GM18519 (cell line): ENCODE data around the gene TXNDC5.
"Not testable (repeated sequence)": the region's sequence is repeated elsewhere in the genome, so short reads cannot be mapped to it uniquely, and the experiment has no call there.

Experiments
- ATAC-seq: cut with Tn5 transposase; IDR thresholded peaks from one replicate; pipeline ENCODE4 v1.9.1; 2021; ENCODE audit warnings: mild to moderate bottlenecking, moderate library complexity; ENCODE audit not compliant: unreplicated experiment, low FRiP score

TXNDC5 gene

DNA sequence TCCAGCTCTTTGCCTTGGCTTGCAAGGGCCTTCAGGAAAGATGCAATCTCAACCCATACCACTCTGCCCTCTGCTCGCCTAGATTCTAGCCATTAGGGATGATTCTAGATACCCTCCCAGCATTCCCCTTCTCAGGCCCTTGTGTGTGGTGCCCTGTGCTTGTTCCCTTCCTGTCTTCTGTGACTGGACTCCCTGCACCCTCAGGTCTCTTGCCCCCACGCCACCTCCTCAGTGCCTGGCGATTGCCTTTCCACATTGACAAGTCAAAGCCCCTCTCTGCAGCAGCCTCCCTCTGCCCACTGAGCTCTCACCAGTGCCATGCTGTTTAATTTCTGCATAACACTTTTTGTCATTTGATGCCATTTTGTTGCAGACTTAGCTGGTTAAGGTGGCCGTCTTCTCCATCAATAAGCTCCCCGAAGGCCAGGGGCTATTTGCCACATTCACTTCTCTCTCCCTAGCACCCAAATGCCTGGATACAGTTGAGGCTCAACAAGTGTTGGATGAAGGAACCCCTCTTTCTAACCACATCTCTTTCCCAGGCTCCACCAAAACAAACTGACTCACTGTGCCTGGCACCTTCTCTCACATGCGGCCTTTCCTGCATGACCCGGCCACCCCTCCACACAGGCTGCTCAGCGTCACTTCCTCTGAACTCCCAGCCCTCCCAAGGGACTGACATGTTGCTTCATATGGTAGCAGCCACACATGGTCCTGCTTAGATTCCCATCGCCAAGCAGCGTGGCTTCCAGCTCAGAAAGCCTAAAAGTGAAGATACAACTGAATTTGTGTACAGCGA is 4.6 kb upstream of the TXNDC5 start:
- ATAC-seq, result no peak

- ATAC-seq, result no peak
Observed at GRCh38 chr6:7914311-7914710, 3.7 kb upstream of the TXNDC5 start.

- no peak for ATAC-seq
Observed at GRCh38 chr6:7912736-7913517, 2.3 kb upstream of the TXNDC5 start.

DNA sequence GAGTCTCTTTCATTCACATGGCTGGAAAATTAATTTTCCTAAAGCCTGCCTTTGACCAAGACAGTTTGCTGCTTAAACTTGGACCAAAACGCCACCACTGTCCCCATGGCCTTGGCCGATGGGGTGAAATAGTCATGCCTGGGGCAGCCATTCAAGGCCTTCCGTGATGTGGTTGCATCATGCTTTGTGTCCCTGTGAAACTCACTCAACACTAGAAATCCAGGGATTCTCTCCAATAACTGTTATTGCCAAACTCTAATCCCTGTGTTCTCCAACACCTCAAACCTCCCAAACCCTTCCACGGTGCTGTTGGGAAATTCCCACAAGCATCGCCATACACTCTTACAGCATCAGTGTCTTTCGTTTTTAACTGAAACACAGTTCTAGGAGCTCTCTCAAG is 1.4 kb upstream of the TXNDC5 start:
- no peak for ATAC-seq

- ATAC-seq, result no peak
Observed at GRCh38 chr6:7911345-7911725, 747 bp upstream of the TXNDC5 start.

- ATAC-seq, result no peak
Observed at GRCh38 chr6:7910298-7910653, 312 bp downstream of the TXNDC5 start.

GRCh38 chr6:7909323-7910276 is 988 bp downstream of the TXNDC5 start:
- no peak for ATAC-seq

DNA sequence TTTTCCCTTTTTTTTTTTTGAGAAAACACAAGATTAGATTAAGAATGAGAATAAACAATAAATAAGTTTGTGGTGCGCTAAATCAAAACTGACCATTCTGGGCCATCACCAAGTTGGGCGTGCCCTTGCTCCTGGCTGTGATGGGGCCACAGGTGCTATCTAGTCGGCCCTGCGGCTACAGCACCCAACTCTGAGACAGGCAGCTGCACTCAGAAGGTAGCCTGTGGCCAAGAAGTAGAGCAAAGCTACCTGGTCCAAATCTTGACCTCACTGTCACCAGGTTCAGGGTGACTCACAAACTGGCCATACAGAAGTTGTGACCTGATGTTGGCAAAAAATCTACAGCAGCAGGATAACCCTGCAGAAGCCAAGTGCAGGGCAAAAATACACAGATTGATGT is 3.4 kb downstream of the TXNDC5 start:
- no peak for ATAC-seq

DNA sequence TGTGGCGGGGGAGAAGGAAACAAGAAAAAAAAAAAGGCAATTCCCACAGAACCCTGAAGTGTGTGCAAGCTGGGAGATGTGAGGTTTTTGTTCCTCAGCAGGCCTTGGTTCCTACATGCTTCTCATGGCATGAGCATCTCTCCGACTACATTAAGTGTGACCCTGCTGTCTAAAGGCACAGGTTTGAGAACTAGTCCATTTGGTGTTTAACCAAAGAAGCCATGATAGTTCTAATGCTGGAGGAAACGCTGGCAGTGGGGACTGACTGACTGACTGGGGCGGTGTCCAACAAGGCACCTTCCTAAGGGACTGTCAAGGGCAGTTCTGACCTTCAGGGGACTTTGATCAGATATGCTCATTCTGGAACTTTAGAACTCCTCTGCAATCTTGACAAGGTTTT is 3.8 kb downstream of the TXNDC5 start:
- no peak for ATAC-seq

DNA sequence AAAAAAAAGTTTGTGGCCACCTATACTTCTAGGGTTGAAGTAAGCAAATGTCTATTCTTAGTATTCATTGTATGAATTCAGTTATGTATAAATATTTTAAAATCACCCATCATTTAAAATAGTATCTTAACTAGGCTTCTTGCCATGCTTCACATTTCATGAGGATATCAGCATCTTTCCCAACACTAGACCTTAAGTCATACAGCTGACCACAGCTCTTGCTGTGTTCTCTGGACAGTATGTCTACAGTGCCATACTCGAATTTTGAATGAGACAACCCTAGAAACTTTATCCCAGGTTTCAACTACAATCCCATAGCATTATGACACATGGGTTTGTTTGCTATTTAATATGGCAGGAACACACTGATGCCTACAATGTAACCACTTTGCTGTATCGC is 5.2 kb downstream of the TXNDC5 start:
- no peak for ATAC-seq

DNA sequence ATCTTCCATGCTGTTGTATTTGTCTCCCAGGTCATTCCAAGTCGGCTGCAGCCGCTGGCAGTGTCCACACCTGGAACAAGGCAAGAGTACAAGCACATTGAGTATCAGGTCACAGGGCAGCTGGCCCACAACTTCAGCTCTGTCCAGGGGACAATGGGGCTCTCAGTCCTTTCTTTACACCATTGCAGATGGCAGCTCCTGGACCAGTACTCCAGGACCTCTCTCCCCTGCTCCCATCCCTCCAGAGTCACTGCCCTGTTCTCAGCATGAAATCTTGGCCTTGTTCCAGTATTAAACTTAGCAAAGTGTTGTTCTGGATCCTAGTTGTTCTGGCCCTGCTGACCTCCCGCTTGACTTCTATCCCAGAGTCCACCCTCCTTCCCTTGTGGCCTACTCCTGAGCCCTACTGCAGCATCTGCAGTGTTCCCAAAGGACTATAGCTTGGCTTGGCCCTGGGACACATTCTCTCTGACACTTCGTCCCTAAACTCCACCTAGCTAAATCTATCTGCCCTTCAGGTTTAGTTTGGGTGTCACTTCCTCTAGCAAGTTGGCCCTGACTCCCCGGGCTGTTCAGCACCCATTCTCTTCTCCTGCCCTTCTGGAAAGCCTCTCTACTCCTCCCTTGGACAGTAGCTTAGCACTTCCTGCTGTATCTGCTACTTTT is 5.8 kb downstream of the TXNDC5 start:
- ATAC-seq, result no peak

DNA sequence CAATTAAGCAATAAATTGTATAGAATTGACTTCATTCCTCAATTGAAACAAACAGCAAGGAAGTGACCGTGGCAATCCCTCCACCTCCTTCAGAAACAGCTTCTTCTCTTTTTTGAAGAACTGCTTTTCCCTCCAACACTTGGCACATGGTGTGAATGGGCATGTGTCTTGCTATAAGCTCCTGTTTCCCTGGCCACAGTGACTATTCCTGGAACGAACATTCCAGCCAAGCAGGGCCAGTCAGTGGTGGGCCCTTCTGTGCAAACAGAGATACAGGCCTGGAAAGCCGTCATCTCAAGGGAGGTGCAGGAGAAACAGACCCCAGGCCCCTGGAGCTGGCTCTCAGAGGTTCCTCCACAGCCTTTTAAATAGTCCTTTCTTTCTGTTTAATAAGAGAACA is 6.9 kb downstream of the TXNDC5 start:
- ATAC-seq, result no peak

- no peak for ATAC-seq
Observed at GRCh38 chr6:7902867-7903266, 7.7 kb downstream of the TXNDC5 start.

GRCh38 chr6:7902221-7902620 is 8.4 kb downstream of the TXNDC5 start:
- ATAC-seq, result no peak

GRCh38 chr6:7901780-7902179 is 8.8 kb downstream of the TXNDC5 start:
- no peak for ATAC-seq

- no peak for ATAC-seq
Observed at GRCh38 chr6:7901056-7901455, 9.5 kb downstream of the TXNDC5 start.

- no peak for ATAC-seq
Observed at GRCh38 chr6:7900621-7901020, 10.0 kb downstream of the TXNDC5 start.

- ATAC-seq, result no peak
Observed at GRCh38 chr6:7899889-7900213, 10.7 kb downstream of the TXNDC5 start.

GRCh38 chr6:7899101-7899888 is 11.3 kb downstream of the TXNDC5 start:
- ATAC-seq, result no peak

DNA sequence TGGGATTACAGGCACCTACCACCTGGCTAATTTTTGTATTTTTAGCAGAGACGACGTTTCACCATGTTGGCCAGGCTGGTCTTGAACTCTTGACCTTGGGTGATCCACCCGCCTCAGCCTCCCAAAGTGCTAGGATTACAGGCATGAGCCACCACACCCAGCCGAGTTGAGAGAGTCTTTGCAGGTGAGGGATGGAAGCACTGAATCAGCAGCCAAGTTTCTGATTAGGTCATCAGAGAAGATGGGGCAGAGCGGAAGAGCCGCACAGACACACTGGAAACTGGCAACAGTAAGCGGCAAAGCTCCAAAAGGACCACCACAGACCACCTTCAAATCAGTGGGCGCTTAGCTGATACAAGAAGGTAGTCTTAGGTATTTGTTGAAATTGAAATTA is 12.4 kb downstream of the TXNDC5 start:
- not testable (repeated sequence) for ATAC-seq
